Stimulated activated CD8-positive, alpha-beta memory T cell treated with anti-CD3 and anti-CD28 coated beads, Interleukin-15, amount 100 ng/mL, for 4 hours (primary cell): ENCODE results near the gene DPYSL4.
"Not testable (repeated sequence)": the region's sequence is repeated elsewhere in the genome, so short reads cannot be mapped to it uniquely, and the experiment has no call there.

Source experiments
- DNase-seq, 2 donors: peaks; one replicate each; pipeline ENCODE4 v3.0.0-alpha.2; 2020; ENCODE audit warnings: low read depth in 2 of 2

DPYSL4 gene

DNA sequence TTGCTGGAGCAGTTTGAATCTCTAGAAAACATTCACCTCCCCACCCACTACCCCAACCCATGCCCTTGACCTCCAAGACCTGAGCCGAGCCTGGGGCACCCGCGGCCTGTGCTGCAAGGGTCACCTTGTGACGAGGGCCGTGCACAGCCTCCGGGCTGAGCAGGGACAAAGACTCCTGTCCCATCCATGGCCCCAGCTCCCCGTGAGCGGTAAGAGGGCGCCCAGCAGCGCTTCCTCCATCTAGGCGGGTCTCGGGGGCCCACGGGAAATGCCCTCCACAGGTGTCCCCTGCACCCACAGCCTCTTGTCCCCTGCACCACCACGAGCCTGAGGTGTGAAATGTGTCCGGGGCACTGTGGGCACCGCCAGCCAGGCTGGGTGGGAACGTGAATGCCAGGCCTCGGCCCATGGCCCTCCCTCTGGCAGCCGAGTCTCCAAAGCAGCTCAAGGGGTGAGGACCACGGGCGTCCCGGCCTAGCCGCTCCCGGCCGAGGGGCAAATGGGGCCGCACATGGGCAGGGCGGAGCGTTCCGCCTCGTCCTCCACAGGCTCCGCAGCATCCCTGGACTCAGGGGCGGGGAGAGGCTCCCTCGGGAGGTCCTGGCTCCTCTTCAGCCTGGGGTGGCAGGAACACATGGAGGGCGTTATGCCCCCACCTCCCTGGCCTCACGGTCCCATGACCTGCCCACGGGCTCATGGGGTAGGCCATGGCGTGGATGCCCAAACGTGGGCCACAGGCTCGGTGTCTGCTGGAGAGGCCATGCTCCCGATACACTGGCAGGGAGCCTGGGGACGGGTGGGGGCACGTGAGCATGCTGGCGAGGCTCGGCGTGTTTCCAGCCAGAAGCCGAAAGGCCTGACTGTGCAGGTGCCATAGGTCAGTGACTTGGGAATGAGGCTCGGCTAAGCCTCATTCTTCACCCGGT, 21.1 kb downstream of the DPYSL4 start:
- no peak for DNase-seq

DNA sequence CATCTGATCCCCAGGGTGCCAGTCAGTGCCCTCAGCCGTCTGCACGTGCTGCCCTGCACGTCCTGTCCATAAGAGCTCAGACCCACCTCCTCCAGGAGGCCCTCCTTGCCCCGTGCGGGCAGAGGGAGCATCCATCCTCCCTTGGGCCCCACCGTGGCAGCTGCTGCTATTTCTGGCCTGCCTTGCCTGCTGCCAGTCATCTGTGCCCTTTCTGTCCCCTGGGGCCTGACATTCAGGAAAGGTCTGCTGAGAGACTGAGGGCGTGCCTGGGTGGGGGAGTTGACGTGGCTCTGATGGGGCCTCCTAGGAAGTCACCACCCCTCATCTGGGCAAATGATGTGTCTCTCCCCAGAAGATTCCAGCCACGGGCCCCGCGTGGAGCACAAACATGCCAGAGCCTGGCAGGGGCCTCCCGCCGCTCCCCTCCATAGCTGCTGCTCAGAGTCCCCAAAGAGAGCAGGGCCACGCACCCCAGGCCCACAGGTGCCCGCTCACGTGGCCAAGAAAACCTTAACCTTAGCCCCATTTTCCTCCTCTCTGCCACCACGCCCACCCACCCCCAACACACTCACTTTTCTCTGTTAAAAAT, 21.8 kb downstream of the DPYSL4 start:
- DNase-seq: no peak

DNA sequence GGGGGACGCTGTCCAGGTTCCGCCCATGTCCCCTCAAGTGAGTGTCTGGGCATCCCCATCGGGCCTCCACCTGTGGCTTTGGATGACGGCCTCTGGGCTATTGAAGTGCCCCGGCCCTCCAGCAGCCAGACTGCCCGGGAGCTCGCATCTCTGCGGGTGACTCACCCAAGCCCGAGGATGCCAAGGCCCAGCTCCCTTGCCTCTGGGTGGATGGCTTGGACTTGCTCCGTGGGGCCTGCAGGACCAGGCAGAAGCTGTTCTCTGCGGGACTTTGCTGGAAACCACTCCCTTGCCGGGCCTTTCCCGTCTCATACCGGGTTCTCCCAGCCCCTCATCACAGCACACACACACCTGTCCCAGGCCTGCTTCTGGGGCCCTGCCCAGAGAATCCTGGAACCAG, 22.4 kb downstream of the DPYSL4 start:
- no peak for DNase-seq

DNA sequence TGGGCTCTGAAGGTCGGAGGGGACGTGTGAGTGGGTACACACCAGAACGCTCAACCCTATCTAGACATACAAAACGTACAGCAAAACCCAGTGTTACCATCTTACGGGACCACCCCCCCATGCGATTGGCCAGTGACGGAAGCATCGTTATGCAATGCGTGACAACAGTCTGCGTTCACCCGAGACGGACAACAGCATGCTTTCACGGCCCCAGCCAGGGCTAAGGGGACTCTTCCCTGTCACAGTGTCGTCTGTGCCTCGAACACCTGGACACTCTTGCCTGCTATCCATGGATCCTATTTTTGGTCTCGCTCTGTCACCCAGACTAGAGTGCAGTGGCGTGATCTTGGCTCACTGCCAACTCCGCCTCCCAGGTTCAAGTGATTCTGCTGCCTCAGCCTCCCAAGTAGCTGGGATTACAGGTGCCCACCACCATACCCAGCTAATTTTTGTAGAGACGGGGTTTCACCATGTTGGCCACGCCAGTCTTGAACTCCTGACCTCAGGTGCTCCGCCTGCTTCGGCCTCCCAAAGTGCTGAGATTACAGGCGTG, 23.3 kb downstream of the DPYSL4 start:
- DNase-seq: no peak

DNA sequence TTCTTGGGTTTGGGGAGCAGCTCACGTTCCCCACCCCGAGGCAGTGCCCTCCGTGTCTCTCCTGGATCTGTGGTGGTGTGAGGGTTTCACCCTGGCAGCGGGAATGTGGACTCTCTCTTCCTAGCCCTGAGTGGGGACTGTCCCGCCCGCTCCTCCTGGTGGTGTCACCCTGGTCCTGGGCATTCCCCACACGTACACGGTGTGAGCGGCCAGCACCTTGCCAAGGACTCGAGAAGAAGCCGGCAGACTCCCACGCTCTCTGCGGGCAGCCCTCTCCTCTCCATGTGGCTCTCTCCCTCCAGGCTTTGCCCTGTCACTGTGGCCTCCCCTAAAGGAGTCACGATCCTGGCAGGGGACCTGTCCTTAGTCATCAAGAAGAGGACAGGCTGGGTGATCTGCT, 24.0 kb downstream of the DPYSL4 start:
- no peak for DNase-seq

DNA sequence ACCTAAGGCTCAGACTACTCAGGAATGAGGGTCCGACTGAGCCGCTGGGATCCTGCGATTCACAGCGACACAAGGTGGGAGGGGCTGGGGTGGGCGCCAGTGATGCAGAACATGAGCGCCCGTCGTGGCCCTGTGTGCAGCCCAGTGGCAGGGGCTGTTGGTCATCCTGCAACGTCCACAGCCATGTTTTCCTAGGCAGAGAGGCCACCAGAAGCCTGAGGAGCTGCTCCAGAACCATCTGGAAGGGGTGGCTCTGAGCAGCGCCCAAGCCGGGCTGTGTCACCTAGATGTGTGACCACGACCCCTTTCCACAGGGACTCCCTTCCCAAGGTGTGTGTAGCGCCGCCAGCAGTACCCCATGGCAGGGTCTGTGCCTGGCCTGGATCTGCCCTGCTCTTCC, 24.5 kb downstream of the DPYSL4 start:
- DNase-seq: no peak

DNA sequence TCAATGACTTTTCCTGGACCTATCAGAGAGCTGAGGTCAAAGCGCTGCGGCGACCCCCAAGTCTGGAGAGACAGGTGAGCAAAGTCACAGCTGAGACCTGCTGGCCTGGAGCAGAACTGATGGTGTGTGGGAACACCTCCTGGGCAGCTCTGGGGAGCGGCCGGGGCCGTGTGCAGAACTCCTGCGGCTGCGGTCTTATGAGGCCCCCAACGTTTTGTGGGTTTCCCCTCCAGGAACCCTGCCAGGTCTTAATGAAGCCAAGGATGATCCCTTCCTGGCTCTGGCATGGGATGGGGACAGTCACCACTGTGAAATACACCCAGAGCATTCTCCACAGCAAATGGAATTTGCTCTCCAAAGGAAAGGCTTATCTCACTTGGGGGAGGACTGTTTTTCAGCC, 26.1 kb downstream of the DPYSL4 start:
- DNase-seq: no peak

DNA sequence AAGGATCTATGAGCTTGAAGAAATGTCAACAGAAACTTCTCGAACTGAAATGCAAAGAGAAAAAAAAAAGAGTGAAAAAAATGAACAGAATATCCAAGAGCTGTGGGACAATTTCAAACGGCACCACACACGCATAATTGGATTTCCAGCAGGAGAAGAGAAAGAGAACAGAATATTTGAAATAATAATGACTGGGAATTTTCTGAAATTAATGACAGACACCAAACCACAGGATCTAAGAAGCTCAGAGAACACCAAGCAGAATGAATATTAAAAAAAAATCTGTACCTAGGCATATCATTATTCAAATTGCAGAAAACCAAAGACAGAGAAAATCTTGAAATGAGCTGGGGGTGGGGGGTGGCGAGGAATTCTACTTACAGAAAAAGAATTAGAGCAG, 27.2 kb downstream of the DPYSL4 start:
- DNase-seq: no peak

DNA sequence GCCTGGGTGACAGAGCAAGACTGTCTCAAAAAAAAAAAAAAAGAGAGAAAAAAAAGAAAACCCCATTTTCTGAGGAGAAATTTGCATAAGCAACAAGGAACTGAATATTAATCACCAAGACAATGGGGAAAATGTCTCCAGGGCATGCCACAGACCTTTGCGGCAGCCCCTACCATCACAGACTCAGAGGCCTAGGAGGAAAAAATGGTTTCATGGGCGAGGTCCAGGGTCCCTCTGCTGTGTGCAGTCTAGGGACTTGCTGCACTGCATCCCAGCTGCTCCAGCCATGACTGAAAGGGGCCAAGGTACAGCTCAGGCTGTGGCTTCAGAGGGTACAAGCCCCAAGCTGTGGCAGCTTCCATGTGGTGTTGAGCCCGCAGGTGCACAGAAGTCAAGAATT, 29.7 kb downstream of the DPYSL4 start:
- not testable (repeated sequence) for DNase-seq

DNA sequence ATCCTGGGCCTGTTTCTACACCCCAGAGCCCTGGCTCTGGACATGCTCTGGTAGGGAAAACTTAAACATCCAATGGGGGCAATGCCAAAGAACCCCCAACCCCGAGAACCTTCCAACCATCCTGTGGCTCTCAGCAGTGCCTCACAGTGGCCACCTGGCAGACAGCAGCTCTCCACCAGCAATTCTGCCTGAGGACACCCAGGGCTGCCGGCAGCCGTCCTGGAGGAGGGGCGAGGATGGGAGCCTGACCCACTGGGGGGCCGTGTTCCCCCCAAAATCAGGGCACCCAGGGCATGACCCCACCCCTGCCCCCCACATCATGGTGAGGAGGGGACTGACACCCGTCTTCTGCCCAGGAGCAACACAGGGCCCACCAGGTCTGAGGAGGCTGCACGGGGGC, 32.7 kb downstream of the DPYSL4 start:
- DNase-seq: no peak

DNA sequence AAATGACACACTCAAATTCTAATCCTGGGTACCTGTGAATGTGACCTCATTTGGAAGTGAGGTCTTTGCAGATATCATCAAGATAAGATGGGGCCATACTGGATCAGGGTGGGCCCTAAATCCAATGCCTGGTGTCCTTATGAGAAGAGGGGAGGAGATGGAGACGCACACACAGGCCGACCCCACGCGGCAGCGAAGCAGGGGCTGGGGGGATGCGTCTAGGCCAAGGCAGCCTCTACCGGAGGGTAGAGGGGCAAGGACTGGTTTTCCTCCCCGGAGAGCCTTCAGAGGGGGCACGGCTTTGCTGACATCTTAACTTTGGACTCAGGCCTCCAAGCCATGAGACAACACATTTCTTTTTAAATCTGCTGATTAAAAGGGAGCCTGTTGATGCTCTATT, 33.3 kb downstream of the DPYSL4 start:
- no peak for DNase-seq

DNA sequence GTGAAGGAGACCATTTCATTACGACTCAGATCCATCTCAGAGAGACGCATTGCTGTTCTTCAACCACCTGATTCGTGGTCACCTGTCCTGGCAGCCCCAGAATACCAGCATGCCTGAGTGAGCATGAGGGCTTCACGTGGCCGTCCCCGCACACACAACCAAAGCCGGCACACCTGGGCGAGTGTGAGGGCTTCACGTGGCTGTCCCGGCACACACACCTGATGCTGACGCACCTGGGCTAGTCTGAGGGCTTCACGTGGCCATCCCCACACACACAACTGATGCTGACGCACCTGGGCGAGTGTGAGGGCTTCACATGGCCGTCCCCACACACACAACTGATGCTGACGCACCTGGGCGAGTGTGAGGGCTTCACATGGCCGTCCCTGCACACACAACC, 34.2 kb downstream of the DPYSL4 start:
- not testable (repeated sequence) for DNase-seq

DNA sequence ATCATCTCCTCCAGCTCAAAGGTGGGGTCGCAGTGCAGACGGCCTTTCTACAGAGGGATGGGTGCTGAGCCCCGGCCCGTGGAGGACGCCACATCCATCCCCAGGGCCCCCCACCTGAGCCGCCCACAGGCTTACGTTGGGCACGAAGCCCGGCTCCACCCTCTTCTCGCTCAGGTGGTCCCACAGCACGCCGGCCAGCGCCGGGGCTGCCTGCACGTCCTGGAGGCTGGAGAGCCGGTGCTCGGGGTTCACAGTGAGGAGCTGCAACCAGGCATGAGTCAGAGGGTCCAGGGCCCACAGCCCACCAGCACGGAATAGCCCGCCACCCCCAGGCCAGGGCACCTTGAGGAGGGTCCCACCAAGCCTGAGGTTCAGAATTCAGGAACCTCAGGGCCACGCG, 36.0 kb downstream of the DPYSL4 start:
- no peak for DNase-seq

DNA sequence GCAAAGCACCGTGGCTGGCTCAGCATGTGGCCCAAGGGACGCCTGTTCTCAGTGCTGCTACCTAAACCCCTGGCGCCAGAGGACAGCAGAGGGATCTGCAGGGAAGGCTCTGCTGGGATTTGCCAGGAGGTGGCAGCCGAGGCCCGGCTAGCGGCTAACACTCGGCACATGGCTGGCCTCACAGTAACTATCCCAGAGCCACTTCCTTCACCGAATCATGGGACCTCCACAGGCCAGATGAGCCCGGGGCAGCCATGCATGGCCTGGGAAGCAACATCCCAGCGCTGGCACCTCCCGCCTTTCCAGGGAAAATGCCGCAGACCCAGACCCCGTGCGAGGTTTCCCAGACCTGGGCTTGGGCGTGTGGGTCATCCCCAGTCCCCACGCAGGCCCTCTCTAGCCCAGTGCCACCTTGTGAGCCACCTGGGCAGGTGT, 36.4 kb downstream of the DPYSL4 start:
- peak; percentile 9 to 19 for DNase-seq

DNA sequence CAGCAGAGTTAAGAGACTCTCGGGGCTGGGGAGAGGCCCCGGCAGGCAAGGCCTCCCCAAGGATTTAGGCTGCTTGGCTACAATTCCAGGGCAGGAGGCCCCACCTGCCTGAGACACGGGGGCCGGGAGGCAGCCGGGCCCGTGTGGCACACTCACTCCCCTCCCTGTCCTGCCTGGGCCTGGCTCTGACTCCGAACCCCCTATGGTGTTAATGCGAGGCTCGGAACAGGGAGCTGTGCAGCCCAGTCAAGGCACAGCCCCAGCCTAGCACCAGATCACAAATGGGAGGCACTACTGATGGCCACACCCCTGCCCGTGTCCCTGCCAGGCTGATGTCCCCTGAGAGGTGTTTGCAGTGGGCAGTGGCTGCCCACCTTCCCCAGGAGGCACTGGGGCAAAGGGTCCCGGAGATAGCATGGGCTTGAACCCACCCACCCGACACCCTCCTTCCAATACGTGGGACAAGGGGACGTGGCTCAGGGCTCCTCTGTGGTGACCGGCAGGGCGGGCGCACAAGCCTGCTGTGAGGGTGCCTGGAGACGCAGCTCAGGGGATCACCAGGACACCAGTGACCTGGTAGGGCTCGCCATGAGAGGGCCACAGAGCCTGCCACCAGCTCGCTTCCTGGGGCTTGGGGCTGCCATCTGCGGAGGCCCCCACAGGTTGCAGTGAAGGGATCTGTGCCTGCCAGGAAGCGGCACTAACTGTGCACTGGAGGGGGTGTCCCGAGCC, 37.0 kb downstream of the DPYSL4 start:
- DNase-seq: no peak

DNA sequence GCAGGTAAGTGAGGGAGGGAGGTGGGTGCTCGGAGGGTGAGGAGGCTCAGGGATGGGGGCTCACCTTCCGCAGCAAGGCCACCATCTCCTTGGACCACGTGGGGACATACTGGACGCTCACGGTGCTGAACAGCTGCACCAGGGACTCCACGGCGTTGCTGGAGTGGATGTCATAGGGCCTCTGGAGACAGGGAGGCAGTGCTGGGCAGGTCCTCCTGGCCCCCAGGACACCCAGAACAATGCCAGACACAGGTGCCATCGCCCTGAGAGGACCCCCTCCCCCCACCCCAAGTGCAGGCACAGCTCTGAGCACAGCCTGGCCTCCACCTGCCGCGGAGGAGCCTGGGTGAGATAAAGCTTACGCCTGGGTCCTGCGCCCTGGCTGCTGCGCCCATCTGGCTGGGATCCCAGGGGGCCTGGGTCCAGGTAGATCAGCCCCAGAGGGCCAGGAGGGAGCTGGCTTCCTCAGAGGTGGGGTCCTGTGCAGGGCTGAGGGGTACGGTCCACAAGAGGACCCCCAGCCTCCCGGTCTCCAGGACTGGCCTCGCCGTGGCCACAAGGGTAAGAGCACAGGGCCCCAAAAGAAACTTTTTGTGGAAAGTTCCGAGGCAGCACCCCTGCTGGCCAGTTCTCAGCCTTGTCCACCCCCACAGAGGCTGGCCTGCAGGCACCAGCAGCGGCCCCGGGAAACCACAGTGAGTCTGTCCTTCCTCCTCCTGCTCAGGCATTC, 37.8 kb downstream of the DPYSL4 start:
- no peak for DNase-seq

DNA sequence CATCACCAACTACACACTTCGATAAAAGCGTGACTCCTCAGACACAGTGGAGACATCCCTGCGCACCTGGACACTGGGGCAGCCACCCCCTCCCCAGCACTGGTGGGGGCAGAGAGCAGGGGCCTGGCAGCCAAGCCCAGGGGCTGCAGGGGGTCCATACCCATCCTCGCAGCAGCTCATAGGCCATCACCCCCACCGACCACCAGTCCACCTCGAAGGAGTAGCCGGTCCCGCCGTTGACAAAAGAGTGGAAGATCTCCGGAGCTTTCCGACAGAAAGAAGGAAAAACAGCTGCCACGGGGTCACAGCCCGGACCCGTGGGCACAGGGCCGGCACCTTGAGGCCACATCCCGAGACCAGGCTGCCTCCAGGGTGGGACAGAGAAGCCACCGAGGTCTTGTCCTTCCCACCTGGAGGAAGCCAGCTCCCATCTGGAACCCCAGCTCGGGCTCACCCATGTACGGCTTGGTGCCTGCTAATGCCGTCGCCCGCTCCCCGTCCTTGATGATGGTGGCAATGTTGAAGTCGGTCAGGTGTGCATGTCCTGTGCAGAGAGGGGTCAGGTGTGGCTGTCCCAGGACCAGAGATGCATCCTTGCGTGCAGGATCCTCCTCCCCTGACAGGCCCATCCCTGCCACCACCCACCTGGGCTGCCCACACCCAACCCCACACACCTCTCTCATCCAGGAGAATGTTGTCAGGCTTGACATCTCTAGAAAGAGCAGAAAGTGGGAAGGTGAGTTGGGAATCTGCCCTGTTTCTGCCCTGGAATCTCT, 38.5 kb downstream of the DPYSL4 start:
- no peak for DNase-seq

DNA sequence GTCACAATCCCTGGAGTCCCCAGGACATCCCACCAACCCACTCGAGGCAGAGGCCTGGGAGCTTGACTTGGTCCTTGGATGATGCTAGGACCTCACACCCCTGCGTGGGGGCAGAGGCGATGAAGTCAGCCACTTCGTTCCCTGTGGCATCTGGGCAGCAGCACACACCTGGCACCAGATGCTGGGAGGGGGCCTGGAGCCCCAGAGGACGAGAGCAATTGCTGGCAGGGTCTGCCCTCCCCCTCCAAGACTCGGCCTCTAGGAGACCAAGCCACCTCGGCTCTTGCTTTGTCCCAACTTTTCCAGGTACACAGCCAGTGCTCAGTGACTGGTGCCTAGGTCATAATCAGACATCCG, 39.1 kb downstream of the DPYSL4 start:
- DNase-seq: no peak

DNA sequence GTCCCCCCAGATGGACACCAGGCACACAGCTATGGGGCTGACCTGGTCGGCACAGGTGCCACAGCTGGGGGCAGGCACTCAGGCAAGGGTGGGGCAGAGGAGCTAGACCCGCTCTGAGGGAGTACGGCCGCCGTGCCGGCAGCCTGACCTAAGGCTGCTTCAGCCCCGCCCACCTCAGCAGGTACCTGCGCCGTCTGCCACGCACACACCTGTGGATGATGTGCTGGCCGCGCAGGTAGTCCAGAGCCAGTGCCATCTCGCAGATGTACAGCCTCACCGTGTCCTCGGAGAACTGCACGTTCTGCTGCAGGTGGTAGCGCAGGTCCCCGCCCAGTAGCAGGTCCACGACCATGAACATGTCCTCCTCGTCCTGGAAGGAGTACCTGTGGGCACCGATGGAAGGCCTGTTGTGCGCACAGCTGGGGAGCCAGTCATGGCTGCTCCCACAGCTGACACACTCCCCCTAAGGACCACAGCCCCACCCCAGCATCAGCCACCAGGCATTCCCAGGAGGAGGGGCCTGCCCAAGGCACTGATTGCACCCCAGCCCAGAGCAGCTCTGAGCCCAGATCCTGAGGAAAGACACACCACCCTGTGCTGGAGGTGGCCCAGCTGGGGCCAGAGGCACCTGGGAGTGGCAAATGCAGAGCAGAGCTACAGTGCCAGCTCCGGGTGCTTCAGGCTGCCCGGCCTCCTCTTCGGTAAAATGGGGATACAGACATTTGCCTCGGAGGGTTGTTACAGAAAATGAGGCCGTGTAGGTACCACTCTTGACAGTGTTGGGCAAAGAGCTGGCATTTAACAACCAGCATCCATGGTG, 40.0 kb downstream of the DPYSL4 start:
- DNase-seq: no peak

DNA sequence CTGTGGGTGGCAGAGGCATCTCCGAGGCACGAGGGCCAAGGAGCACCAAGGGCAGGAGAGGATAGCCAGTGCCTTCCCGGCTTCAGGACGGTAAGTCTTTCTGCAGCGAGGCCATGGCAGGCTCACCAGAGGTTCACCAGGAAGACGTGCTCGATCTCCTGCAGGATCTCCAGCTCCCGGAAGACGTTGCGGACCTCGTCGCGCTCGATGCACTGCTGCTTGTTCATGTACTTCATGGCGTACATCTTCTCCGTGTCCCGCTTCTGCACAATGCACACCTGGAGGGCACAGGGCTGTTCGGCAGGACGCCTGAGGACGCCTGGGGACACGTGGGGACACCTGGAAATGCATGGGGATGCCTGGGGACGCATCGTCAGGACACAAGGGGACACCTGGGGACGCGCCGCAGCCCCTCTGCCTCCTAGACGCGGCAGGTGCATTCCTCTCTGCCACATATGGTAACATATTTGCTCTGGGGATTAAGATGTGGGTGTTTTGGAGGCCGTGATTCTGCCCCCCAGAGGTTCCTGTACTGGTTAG, 41.2 kb downstream of the DPYSL4 start:
- DNase-seq: no peak
